ENCODE results near the gene STAT1. TPM values are rescaled to one million over a fixed set of nuclear protein-coding genes. Genes with fewer than 3 reads are reported as not detected.

STAT1 gene
- 68.7 and 77.7 TPM in 2 replicates for total RNA-seq

DNA sequence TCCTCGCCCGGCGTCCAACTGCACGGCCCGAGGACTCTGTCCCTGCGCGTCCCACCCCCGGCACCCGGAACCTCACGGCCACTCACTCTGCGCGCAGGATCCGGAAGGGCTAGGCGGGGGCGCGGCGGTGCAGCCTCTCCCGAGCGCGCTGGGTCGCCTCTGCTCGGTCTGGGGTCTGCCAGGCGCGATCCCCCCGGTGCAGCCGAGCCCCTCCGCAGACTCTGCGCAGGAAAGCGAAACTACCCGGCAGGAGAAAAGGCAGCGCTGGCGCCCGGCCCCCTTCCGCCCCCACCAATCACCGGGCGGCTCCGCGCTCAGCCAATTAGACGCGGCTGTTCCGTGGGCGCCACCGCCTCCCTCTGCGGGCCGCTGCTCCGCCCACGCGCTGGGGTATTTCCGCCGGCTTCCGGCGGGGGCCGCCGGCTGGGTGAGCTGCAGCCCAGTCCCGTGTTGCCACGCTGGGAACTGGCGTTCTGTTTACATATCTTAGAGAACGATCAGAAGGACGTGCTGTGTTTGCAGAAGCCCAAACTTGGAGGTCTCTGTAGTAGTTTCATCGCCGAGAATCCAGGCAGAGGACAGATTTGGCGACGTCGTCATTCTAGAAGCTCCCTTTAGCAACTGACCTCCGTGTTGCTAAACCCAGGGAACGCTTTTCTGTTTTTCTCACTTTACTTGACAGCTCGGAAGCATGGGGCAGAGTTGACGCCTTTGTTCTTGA, at the start of gene STAT1:
Gene STAT1, minus strand, starts transcription at position 240 of the 721 bp plus-strand sequence. CDS start 4,168 bp downstream, outside the sequence.
- DNase-seq (ENCODE audit: extremely low read depth, low read depth, low spot score), result no peak

DNA sequence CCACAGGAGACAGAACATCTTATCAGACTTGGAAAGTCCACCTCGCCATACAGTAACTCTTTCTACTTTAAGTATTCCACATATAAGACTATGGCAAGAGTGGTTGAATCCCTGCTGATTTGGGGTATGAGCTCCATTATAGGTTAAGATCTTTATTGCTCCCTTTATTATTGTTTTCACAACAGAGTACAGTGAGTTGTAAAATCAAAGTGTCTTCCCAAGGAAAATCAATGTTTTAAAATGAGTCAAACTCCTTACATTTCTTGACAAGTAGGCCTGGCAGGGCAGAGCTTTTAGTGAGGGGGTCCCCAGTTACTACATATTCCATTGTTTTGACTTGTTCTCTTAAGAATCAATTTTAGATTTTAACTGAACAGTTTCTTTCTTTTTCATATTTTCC, 49.6 kb upstream of the STAT1 start:
- DNase-seq (ENCODE audit: extremely low read depth, low read depth, low spot score), result no peak

DNA sequence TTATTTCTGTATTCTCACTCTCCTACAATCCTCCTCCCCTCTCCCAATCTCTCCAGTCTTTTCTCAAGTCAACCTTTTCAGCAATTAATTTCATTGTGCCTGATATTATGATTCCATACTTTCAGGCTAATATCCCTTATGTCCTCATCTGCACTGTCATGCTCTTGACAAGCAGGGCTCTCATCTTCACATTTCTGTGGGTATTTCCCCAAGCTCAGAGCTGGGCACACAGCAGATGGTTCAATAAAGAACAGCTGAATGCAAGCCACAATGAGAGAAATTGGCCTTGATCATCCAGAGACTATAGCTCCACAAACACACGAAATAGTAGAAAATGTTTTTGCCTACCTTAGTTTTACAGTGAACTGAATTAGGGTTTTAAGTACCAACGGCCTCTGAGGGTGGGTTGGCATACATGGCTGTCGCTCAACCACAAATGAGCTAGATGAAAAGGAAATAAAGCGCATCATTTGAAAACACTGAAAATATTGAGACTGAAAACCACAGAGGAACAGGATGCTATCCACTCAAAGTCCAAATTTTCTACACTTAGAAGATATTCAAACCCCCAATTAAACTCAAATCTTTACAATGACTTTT, 47.5 kb upstream of the STAT1 start:
- no peak for DNase-seq (ENCODE audit: extremely low read depth, low read depth, low spot score)

DNA sequence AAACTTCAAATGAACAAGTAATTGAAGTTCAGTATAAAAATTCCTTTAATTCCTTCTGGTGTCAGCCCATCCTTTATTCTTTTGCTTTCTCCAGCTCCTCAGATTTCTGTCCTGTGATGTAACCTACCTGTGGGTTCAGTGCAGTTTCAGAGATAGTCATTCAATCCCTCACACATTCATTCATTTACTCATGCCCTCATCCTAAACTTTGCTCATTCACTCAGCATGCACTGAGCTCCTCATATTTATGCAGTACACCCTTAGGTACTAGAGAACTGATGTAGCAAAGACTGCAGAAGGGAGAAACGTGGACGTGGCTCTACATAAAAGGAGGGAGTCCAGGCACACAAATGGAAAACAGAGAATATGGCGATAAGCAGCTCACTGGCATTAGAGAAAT, 45.3 kb upstream of the STAT1 start:
- DNase-seq (ENCODE audit: extremely low read depth, low read depth, low spot score), result no peak

DNA sequence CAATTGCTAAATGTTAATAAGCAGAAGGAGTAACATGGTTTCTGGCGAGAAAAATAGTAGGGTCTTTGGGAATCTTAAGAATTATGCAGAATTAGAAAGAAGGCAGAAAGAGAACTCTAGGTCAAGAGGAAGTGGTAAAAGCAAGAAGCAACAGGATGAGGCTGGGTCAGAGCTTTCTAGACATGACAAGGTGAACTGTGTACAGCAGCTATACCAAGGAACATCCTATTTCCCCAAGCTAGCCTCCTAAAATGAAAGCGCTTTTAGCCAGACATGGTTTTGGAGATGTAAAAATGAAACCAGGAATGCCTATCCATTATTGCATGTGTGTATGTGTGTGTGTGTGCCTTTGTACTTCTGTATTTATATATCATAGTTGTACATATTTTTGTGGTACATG, 42.3 kb upstream of the STAT1 start:
- no peak for DNase-seq (ENCODE audit: extremely low read depth, low read depth, low spot score)

DNA sequence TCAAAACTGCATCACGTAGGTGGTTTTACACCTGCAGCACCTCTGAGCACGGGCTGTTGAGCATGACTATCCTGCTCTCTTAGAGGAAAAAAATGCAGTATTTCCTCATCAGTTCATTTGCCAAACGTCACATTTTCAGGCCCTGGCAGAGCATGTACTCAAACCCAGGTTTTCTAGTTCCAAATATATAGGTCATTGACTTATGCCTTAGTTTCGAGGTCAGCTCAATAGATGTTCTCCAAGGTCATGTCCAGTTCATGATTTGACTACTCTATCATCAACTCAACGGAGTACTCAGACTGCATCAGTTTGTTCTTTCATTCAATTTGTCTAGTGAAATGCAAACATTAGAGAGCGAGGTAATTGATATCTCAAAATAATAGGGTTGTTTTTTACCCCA, 39.3 kb upstream of the STAT1 start:
- DNase-seq (ENCODE audit: extremely low read depth, low read depth, low spot score), result no peak

DNA sequence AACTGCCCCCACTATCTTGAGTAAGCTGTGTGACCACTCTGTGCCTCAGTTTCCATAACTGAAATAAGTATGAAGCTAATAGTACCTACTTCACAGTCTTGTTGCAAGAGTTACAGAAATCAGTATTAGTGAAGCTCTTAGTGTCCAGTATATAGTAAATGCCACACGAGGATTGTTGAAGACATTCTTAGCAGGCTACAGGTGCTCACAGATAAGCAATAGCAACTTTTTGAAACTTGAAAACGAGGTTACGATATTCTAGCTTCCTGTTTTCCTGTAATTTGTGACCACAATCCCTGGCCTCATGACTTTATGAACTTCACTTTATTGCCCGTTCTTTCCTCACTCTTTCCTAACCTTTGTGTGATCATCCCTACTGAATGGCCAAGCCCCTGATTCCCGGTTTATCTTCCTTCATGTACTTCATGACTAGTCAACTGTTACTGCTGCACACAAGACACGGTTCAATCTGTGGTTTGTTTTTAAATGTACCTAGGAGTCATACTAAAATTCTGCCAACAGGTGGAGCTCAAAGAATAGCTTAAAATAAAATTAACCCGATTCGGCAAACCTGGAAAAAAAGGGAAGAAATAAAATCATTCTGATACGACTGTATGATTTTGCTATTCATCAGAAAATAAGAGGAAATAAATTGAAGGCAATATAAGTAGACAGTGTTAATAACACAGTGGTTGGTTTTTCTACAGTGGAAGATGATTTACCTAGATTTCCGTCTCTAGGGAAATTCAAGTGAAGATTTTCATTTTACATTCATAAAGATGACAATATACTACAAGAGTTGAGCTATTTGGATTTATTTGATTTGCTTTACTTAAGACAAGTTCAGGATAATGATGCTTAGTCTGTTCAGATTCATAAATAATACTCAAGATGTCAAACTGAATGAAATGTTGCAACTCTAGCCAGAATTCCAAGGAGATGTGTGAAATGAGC, 38.1 kb upstream of the STAT1 start:
- no peak for DNase-seq (ENCODE audit: extremely low read depth, low read depth, low spot score)

DNA sequence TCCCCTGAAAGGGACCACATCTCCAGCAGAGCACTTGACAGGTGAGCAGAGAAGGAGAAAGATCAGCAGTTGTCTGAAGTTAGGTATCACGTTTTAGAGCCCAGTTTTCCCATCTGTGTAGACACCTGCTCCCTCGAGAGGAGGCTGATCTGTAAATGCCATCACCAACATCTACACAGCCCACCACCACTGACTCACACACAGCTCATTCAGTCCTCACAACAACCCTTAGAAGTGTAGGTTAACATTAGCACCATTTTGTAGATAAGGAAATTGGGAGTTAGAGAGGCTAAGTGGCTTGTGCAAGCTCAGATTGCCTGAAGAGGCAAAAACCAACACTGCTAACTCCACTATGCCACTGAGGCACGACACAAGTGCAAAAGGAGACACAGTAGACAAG, 37.2 kb upstream of the STAT1 start:
- DNase-seq (ENCODE audit: extremely low read depth, low read depth, low spot score), result no peak

DNA sequence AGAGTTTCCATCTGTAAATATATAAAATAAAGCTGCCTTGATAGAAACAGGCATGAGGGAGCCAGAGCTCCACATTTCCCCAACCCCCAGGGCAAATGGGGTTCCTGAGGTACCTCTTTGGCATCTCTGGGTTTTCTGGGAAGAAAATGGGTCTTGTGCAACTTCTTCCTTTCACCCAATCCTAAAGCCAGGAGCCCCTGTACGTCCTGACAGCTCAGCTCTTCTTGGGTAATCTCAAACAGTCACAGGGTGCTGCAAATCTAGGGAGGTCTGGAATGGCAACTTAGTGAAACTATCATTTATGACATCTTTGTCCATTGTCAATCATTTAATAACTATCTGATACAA, 36.6 kb upstream of the STAT1 start:
- no peak for DNase-seq (ENCODE audit: extremely low read depth, low read depth, low spot score)

DNA sequence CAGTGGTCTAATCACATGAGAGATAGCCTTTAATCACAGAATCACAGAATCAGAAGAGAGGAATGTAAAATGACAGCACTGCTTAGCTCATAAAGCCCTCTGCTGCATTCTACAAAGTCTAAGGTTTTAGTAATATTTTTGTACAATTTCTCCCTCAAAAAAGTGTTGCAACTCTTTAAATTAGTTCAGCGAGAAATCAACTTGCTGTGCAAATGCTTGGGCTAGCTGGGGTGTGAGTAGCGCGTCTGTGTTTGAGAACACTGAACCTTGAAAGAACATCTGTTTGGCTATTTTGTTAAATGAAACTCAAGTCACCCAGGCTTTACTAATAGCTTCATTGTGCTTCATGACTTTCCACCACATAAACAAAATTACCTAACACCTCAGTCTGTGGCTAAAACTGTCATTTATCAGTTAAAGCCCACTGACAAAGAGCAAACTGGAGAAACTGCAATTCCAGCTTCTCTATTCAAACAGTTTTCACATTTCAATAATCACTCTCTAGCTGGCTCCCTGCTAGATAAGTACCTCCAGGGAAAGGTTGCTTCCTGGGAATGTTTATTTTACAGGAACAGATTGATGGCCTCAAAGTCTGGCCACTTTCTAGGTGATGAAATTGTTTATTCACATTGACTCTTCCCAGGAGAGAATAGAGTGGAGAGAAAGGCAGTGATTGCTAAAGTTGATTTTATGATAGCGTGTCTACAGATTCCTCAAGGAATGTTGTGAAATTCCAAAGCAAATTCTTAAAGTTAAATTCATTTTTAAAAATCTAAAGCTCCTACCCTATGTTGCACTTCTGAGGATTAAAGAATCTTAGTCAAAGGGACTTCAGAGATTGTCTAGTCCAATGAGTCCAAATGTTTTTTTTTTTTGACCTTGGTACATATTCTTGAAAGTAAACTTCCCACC, 36.0 kb upstream of the STAT1 start:
- no peak for DNase-seq (ENCODE audit: extremely low read depth, low read depth, low spot score)

DNA sequence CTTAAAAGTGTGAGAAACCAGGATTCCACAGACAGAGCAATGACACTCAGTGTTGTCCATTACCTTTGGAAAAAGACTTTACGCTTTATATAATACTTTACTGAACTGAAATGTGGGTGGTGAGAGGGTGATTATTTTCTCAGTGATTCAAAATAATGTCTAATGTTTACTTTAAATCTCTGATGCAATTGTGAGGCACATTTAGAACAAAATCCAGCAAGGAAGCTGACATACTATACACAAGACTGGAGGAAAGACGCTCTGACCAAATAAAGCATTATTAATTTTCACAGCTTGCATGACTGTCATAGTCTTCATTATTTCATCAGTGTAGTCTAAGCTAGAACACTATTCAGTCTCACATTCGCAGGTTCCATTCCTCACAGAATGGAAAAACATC, 34.1 kb upstream of the STAT1 start:
- no peak for DNase-seq (ENCODE audit: extremely low read depth, low read depth, low spot score)

DNA sequence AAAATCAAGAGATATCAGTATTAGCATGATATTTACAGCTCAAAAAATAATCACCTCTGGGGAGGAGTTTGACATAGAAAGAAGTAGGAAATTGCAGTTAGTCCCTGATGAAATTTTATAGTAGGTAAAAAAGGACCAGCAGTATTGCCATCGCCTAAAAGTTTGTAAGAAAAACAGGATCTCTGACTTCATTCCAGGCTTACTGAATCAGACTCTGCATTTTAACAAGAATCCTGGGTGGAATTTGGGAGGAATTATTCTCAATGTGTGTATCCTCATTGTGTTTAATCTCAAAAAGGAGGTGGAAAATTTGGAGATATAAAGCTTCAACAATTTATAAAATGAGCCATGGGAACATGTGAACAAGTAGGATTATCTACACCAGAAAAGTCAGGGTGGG, 31.2 kb upstream of the STAT1 start:
- no peak for DNase-seq (ENCODE audit: extremely low read depth, low read depth, low spot score)

DNA sequence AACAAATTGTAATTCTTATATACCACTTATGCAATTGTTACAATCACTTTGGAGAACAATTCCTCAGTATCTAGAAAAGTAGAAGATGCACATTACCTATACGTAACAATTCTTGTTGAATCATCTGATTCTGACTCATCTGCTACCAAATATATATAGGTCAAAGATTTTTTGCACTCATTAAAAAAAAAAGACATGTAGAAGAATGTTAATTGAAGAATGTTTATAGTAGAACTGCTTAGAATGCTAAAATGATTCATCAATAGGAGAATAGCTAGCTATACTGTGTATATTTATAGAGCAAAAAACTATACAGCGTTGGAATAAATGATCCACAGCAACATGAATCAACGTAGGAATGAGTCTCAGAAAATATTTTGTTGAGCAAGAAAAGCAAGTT, 29.5 kb upstream of the STAT1 start:
- DNase-seq (ENCODE audit: extremely low read depth, low read depth, low spot score), result no peak

DNA sequence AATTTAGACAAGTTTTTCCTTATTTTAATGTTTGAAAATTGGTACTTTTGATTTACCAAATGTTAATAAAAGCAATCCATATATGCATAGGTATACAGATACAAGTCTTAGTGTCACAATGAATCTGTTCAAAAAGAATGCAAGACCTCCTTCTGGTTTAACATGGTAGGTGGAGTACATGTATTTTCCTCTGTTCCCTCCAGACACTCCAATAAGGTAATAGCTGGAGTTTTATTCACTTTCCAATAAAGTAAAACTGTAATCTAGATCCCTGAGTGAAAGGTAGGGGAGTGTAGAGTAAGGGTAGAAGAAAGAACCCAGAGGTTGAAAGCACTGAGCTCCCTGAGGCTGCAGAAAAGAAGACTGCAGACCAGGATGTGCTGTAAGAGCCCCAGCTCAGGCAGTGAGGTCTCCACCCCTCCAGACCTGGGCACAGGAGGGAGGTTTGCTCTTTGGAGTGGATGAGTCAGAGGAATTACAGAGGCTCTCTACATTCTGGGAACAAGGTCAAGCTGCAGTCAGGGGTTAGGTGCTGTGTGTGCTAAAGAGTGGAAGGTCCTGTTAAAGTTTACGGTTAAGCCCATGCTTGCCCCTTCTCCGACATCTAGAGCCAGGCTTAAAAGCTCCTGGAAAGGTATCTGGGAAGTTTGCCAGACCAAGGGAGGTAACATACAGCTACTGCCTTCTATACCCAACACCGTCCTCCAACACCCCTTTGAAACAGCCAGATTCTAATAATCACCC, 27.6 kb upstream of the STAT1 start:
- DNase-seq (ENCODE audit: extremely low read depth, low read depth, low spot score), result no peak

DNA sequence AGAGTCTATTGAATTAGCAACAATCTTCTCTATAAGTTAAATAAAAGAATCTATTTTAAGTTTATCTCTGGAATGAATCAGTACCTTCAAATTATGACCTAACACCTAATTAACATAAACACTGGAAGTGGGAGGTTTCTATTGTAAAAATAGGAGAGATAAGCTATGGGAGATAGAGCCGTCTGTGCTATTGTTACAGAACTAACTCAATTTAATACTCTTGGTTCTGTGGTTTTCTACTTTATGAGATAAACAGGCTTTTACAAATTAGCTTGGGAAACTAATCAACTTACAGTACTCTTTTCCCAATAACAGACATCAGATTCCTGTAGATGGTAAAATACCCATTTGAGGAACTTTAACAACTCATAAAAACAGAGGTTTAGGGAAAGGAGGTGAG, 25.6 kb upstream of the STAT1 start:
- DNase-seq (ENCODE audit: extremely low read depth, low read depth, low spot score), result no peak

DNA sequence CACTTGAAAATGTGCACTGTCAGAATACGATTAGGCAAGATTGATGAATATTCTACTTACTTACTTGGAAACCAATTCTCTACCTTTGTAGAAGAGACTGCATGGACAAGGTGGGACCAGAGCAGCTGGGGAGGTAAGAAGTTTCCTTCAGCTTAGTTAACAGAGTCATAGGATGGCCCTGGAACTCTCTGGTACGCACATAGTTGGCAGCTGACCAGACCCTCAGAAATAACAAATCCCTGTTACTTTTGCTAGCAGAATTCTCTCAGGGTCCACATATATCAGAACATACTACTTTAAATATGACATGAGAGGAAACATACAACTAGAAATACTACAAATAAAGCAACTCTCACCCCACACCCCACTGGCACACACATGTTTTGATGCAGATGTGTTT, 24.8 kb upstream of the STAT1 start:
- no peak for DNase-seq (ENCODE audit: extremely low read depth, low read depth, low spot score)

DNA sequence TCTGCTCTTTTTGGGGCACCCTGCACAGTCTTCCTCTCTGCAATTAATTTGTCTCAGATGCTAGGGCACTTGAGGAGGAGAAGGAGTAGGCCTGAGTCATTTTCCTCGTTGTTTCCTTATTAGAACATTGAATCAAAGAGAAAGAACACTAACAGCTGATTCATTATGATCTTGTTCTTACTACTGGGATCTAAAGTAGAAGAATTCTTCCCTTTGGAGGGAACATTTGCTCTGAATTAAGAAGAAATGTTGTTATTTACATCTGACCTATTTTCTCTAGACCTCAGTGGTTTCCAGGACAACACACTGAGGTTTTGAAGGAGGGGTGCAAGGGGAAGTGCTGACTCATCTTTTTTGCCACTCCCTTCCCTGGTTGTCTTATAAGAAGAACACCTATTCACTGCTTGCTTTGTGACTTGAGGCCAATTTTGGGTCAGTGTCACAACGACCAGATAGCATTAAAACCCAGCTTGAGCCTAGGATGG, 24.3 kb upstream of the STAT1 start:
- no peak for DNase-seq (ENCODE audit: extremely low read depth, low read depth, low spot score)

DNA sequence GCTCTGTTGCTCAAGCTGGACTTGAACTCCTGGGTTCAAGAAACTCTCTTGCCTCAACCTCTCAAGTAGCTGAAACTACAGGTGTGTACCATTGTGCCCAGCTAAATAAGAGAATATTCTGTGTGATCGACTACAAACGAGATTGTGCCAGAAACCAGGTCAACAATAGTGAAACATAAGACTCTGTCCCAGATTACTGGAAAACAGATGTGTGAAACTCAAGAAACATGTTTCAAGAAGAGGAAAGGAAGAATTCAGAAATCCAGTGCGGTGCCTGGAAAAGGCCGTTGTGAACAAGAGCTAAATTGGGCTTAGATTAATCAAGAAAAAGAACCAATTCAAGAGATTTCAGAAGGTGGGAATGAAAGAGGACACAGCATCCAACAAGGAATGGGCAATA, 23.4 kb upstream of the STAT1 start:
- no peak for DNase-seq (ENCODE audit: extremely low read depth, low read depth, low spot score)

DNA sequence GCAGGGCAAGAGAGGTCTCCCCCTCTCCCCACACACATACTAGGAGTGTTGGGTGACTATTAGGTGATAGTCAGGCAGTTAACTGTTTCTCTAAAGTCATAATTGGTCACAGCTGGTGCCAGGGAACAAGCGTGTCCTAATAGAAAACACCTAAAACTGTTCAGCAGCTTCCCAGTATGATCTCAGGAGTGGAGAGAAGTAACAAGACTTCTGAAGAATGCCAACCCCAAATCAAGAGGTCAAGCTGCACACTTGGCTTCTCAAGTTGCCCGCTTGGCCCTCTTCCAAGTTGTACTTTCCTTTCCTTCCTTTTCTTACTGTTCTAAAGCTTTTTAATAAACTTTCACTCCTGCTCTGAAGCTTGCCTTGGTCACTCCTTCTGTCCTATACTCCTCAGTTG, 22.4 kb upstream of the STAT1 start:
- DNase-seq (ENCODE audit: extremely low read depth, low read depth, low spot score), result no peak
